GM19395 (cell line): ENCODE data around the gene ZNF337.
"Not testable (repeated sequence)": the region's sequence is repeated elsewhere in the genome, so short reads cannot be mapped to it uniquely, and the experiment has no call there.

ENCODE experiments used
- ATAC-seq: cut with Tn5 transposase; IDR thresholded peaks from one replicate; pipeline ENCODE4 v1.9.1; 2021; ENCODE audit warnings: mild to moderate bottlenecking, moderate library complexity; ENCODE audit not compliant: unreplicated experiment

The ZNF337 gene

GRCh38 chr20:25630615-25631014 lies 66.0 kb downstream of the ZNF337 start:
- ATAC-seq = not testable (repeated sequence)

- ATAC-seq = no peak
These were observed 66.7 kb downstream of the ZNF337 start for GRCh38 chr20:25629816-25630499.

GRCh38 chr20:25626779-25627178 lies 69.9 kb downstream of the ZNF337 start:
- ATAC-seq = no peak

- ATAC-seq = no peak
These were observed 72.1 kb downstream of the ZNF337 start for GRCh38 chr20:25624500-25624939.
